Mesodermal cell (in vitro differentiated cells): ENCODE measurements around the gene CDCP1.
"Not testable (repeated sequence)": the region's sequence is repeated elsewhere in the genome, so short reads cannot be mapped to it uniquely, and the experiment has no call there.

ENCODE experiments used
- H3K27ac ChIP-seq: 2 replicates; pipeline ENCODE4 v1.7.0; 2013; ENCODE audit warnings: mild to moderate bottlenecking, low read depth, low read length, moderate library complexity; ENCODE audit not compliant: severe bottlenecking
- H3K36me3 ChIP-seq: 2 replicates; pipeline ENCODE4 v1.7.1; 2013; ENCODE audit warnings: mild to moderate bottlenecking, low read length, moderate library complexity; ENCODE audit not compliant: control insufficient read depth, insufficient read depth
- H3K4me1 ChIP-seq: one replicate; pipeline ENCODE4 v1.7.1; 2013; ENCODE audit warnings: mild to moderate bottlenecking, low read length; ENCODE audit not compliant: insufficient read depth, control insufficient read depth, poor library complexity, severe bottlenecking
- H3K4me3 ChIP-seq: 2 replicates; pipeline ENCODE4 v1.7.0; 2013; ENCODE audit warnings: low read length, control low read depth, mild to moderate bottlenecking; ENCODE audit not compliant: insufficient read depth, poor library complexity, severe bottlenecking; ENCODE audit errors: extremely low read depth
- H3K9me3 ChIP-seq: 2 replicates; pipeline ENCODE4 v1.7.1; 2013; ENCODE audit warnings: mild to moderate bottlenecking, low read length, moderate library complexity; ENCODE audit not compliant: control insufficient read depth
- WGBS, 2 experiments: methylation state at CpG; one replicate each; pipeline ENCODE4 v1.1.5; 2013; ENCODE audit warnings: missing lambda C conversion rate in 2 of 2; ENCODE audit not compliant: insufficient coverage in 2 of 2; 5-methylcytosine and 5-hydroxymethylcytosine counted together

CDCP1 gene

GRCh38 chr3:45053805-45054195 lies 92.4 kb downstream of the CDCP1 start:
- WGBS, 2 experiments = 89 to 100% methylated on average over 1 of the region's 1 CpG
- H3K4me3 ChIP-seq, H3K27ac ChIP-seq, H3K36me3 ChIP-seq, H3K9me3 ChIP-seq: not testable (repeated sequence)
- peaks cover 23% of the 10 kb centered on the region for H3K4me1 ChIP-seq

- WGBS, 2 experiments = 84 to 92% methylated on average over 4 to 6 of the region's 6 CpGs
- no peaks in the 10 kb centered on the region for H3K36me3 ChIP-seq
- no peak overlapping the region for H3K4me3 ChIP-seq
- no peak overlapping the region for H3K27ac ChIP-seq
- peaks cover 20% of the 10 kb centered on the region for H3K4me1 ChIP-seq
- H3K9me3 ChIP-seq = no peaks in the 10 kb centered on the region
These were observed 94.5 kb downstream of the CDCP1 start for GRCh38 chr3:45051685-45052084.

DNA sequence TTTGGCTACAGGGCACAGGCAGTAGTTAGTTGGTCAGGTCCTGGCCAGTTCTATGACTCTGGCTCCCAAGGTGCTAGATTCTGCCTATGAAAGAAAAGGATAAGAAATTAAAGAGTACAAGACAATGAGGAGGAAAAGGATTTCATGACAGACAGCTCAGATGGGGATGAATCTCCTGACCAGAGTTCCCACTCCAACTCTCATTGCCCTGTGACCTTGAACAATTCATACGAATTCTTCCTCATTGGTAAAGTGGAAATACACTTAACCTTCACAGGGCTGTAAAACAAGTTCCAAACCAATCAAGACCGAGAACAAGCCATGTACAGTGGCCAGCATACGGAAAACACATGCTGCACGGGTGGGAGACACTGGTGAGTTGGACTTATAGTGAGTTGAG lies 96.4 kb downstream of the CDCP1 start:
- Histone ChIP-seq H3K36me3 (no peaks in the 10 kb centered on the region), H3K27ac (no peak overlapping the region), H3K9me3 (no peaks in the 10 kb centered on the region), H3K4me3 (no peak overlapping the region), H3K4me1 (peaks cover 19% of the 10 kb centered on the region)
- 85 to 100% methylated on average over 2 to 3 of the region's 4 CpGs for WGBS, 2 experiments

DNA sequence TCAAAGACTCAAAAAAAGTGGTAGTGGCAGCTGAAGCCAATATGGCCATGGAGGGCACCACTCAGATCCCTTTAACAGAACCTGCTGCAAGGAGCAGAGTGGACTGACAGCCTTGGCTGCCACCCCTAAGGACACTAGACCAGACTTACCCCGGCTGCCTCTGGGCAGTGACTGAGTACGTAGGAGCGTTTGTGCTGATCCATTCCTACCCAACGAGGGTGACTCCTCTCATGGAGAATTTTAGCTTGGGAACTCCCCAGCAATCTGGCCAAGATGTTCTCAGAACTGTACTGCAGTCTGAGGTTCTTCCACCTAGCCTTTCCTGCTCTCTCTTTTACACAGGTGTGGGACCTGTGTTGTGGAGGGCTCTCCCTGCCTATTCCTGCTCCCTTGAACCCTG lies 97.9 kb downstream of the CDCP1 start:
- H3K27ac ChIP-seq = no peak overlapping the region
- H3K36me3 ChIP-seq = no peaks in the 10 kb centered on the region
- WGBS, 2 experiments = 88 to 100% methylated on average over 4 of the region's 4 CpGs
- H3K4me1 ChIP-seq = peaks cover 20% of the 10 kb centered on the region
- H3K9me3 ChIP-seq = no peaks in the 10 kb centered on the region
- H3K4me3 ChIP-seq = no peak overlapping the region

GRCh38 chr3:45043728-45044299 lies 102.4 kb downstream of the CDCP1 start:
- Histone ChIP-seq H3K4me3 (no peak overlapping the region), H3K9me3 (no peaks in the 10 kb centered on the region), H3K4me1 (peaks cover 30% of the 10 kb centered on the region), H3K36me3 (no peaks in the 10 kb centered on the region), H3K27ac (peak overlapping the region; percentile 68)
- WGBS, 2 experiments = 53 to 67% methylated on average over 2 of the region's 2 CpGs

DNA sequence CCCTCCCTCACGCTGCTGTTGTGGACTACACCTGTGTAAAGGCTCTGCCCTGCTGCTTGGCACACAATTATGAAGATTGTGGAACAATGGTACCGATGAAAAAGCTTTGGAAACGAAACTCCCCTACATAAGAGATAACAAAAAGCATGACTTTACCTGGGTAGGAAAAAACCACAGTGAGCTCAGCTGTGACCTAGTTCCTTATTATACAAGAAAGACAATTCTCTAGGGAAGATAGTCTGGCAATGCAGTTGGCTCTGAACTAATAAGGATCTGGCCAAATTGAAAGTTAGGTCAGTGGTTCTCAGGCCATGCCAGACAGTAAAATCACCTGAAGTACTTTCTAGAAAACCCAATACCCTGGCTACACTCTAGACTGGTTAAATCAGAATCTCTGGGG lies 104.0 kb downstream of the CDCP1 start:
- no peaks in the 10 kb centered on the region for H3K36me3 ChIP-seq
- H3K27ac ChIP-seq = no peak overlapping the region
- H3K4me1 ChIP-seq = peaks cover 30% of the 10 kb centered on the region
- no peak overlapping the region for H3K4me3 ChIP-seq
- H3K9me3 ChIP-seq = no peaks in the 10 kb centered on the region
- WGBS, 2 experiments = 92% methylated on average over 2 of the region's 3 CpGs; no CpG with 5 or more reads in 1 of the 2 experiments

GRCh38 chr3:45041666-45042065 lies 104.5 kb downstream of the CDCP1 start:
- 85 to 95% methylated on average over 2 of the region's 2 CpGs for WGBS, 2 experiments
- Histone ChIP-seq H3K36me3 (no peaks in the 10 kb centered on the region), H3K4me1 (peaks cover 30% of the 10 kb centered on the region), H3K9me3 (no peaks in the 10 kb centered on the region), H3K4me3 (no peak overlapping the region), H3K27ac (no peak overlapping the region)

DNA sequence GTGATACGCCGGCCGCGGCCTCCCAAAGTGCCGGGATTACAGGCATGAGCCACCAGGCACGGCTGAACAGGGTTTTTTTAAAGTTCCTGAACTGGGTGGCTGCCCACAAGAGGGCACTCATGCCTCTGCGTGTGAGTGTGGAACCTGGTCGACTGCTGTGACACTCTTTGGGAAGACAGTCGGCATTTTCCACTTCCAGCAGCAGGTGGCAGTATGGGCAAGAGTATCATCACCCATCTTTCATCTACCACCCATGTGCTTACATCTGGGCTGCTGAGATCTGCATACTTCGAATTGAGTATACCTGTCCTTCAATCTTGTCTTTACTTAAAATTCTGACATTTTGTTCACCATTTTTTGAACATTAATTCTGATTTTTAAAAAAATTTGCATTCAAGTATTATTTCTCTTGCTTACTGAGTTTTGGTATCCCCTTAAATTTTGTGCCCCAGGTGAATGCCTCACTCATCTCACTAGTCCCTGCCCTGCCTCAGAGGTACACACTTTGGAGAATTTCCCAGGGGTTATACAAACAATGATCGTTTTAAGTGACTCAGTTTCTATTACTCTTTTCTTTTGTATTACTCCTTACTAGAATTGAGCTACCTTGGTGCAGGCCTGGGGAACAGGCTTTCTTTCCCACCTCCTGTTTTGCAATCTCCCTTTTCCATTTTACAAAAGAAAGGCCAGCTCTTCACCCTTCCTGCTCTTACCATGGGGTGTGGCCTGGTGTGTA lies 108.3 kb downstream of the CDCP1 start:
- Histone ChIP-seq H3K27ac (no peak overlapping the region), H3K9me3 (no peaks in the 10 kb centered on the region), H3K4me1 (peaks cover 18% of the 10 kb centered on the region), H3K36me3 (no peaks in the 10 kb centered on the region), H3K4me3 (no peak overlapping the region)
- 4 to 13% methylated on average over 9 to 11 of the region's 11 CpGs for WGBS, 2 experiments

DNA sequence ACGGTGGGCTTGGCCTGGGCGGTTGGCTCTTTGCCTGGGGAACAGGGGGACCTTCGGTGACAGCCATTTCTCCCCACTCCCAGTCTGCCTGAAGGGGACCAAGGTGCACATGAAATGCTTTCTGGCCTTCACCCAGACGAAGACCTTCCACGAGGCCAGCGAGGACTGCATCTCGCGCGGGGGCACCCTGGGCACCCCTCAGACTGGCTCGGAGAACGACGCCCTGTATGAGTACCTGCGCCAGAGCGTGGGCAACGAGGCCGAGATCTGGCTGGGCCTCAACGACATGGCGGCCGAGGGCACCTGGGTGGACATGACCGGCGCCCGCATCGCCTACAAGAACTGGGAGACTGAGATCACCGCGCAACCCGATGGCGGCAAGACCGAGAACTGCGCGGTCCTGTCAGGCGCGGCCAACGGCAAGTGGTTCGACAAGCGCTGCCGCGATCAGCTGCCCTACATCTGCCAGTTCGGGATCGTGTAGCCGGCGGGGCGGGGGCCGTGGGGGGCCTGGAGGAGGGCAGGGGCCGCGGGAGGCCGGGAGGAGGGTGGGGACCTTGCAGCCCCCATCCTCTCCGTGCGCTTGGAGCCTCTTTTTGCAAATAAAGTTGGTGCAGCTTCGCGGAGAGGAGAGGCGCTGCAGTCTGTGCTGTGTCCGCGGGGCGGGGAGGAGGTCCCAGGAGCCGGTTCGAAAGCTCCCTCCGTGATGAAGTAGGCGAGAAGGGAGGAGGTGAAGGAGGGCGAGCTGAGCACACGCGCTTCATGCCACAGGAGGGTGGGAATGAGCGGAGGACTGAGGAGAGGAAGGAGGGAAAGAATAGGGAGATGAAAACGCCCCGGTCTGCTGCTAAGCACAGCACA lies 110.5 kb downstream of the CDCP1 start:
- Histone ChIP-seq H3K4me3 (peak overlapping the region; percentile 24), H3K9me3 (no peaks in the 10 kb centered on the region), H3K27ac (no peak overlapping the region), H3K4me1 (peaks cover 8% of the 10 kb centered on the region), H3K36me3 (no peaks in the 10 kb centered on the region)
- WGBS, 2 experiments = 25 to 42% methylated on average over 39 to 53 of the region's 64 CpGs

DNA sequence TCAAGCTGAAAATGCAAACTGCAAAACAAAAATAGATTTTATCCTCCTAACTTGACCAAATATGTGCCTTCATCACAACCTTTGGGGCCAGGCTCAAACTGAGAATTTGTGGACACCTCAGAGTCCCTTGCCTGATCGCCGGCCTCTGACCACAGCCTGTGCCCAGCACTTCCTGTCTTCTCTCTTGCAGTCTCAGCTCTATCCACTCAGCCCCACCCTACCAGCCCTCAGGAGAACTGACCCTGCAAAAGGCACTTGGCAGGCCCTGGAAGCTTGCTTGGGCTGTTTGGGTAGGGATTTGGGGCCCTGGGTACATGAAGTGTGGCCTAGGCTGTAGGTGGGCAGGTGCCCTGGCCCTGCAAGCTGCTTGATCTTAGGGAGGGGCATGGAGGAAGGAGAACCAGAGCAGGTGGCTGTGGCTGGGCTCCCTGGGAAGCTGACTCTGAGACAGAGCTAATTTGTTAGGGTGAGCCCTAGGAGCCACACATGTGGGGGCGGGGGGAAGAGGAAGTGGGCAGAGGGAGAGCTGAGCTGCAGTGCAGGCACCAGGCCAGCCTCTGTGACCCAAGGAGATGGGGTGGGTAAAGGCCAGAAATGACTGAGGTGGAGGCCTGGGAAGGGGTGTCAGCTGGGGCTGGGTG lies 111.4 kb downstream of the CDCP1 start:
- H3K4me3 ChIP-seq = no peak overlapping the region
- H3K36me3 ChIP-seq = no peaks in the 10 kb centered on the region
- no peak overlapping the region for H3K27ac ChIP-seq
- peaks cover 8% of the 10 kb centered on the region for H3K4me1 ChIP-seq
- 86% methylated on average over 3 of the region's 3 CpGs; no CpG with 5 or more reads in 1 of the 2 experiments for WGBS, 2 experiments
- H3K9me3 ChIP-seq = no peaks in the 10 kb centered on the region
